Body of pancreas (tissue), 4 donors: ENCODE results near the gene ZEB2.

Experiments
- CTCF ChIP-seq, 7 experiments: fragments of 450-650 bp in 4 of 7; fragments of 200-600 bp in 3 of 7; sonication (generic) in 3 of 7; IDR thresholded peaks; one replicate each; pipeline ENCODE4 v1.5.1; 2016 to 2019; ENCODE audit warnings: antibody characterized with exemption in 7 of 7
- POLR2A ChIP-seq, 3 donors: fragments of 450-650 bp; IDR thresholded peaks; one replicate each; pipeline ENCODE4 v1.6.1; 2016; ENCODE audit warnings: antibody characterized with exemption in 3 of 3, mild to moderate bottlenecking in 2 of 3

- TF ChIP-seq CTCF (IDR thresholded peaks at IDR 0.05) (no peak), POLR2A (IDR thresholded peaks at IDR 0.05) (no peak)
Observed at GRCh38 chr2:144437636-144438035, 82.3 kb downstream of the ZEB2 start.
